D721Med (cell line): ENCODE data around the gene LRP1B.
"Not testable (repeated sequence)": the region's sequence is repeated elsewhere in the genome, so short reads cannot be mapped to it uniquely, and the experiment has no call there.

ENCODE experiments used
- DNase-seq: peaks from one replicate; pipeline ENCODE4 v3.0.0; 2011; ENCODE audit warnings: low spot score; ENCODE audit not compliant: insufficient read length
- FAIRE-seq: peaks from 2 replicates; lab custom pipeline; 2011; peaks lifted over from hg19 to GRCh38; lab: Jason Lieb, UNC
- CTCF ChIP-seq: IDR thresholded peaks from 2 replicates; pipeline ENCODE4 v1.5.1; 2012; ENCODE audit warnings: mild to moderate bottlenecking, control low read depth; ENCODE audit not compliant: insufficient read depth; ENCODE audit errors: missing control alignments

LRP1B gene

GRCh38 chr2:140353541-140353940 lies 1777.3 kb downstream of the LRP1B start:
- DNase-seq (no peak), FAIRE-seq (no peak)
- TF ChIP-seq CTCF: no peak

- no peak for FAIRE-seq
- no peak for DNase-seq
- no peak for TF ChIP-seq CTCF
Measured at GRCh38 chr2:140351692-140352091, 1779.1 kb downstream of the LRP1B start.

- FAIRE-seq (no peak), DNase-seq (no peak)
- no peak for TF ChIP-seq CTCF
Measured at GRCh38 chr2:140349695-140350094, 1781.1 kb downstream of the LRP1B start.

- DNase-seq (no peak), FAIRE-seq (no peak)
- no peak for TF ChIP-seq CTCF
Measured at GRCh38 chr2:140348826-140349225, 1782.0 kb downstream of the LRP1B start.

GRCh38 chr2:140344838-140345237 lies 1786.0 kb downstream of the LRP1B start:
- DNase-seq (no peak), FAIRE-seq (no peak)
- no peak for TF ChIP-seq CTCF

GRCh38 chr2:140344266-140344665 lies 1786.5 kb downstream of the LRP1B start:
- DNase-seq: not testable (repeated sequence)

GRCh38 chr2:140338795-140339194 lies 1792.0 kb downstream of the LRP1B start:
- FAIRE-seq: no peak
- DNase-seq: no peak
- no peak for TF ChIP-seq CTCF

More at GRCh38 chr2:140344266-140344665, 1786.5 kb downstream of the LRP1B start:
- FAIRE-seq: peak; percentile 11

- TF ChIP-seq CTCF: no peak
- FAIRE-seq: no peak
- no peak for DNase-seq
Measured at GRCh38 chr2:140337061-140337460, 1793.8 kb downstream of the LRP1B start.
